GM18517 (cell line): ENCODE measurements around the gene TGM3.
A peak's percentile ranks its signal among the peaks of the same experiment; 100 is the strongest.

Experiments
- ATAC-seq: cut with Tn5 transposase; IDR thresholded peaks from one replicate; pipeline ENCODE4 v1.9.1; 2021; ENCODE audit warnings: mild to moderate bottlenecking, moderate library complexity; ENCODE audit not compliant: unreplicated experiment

The TGM3 gene

DNA sequence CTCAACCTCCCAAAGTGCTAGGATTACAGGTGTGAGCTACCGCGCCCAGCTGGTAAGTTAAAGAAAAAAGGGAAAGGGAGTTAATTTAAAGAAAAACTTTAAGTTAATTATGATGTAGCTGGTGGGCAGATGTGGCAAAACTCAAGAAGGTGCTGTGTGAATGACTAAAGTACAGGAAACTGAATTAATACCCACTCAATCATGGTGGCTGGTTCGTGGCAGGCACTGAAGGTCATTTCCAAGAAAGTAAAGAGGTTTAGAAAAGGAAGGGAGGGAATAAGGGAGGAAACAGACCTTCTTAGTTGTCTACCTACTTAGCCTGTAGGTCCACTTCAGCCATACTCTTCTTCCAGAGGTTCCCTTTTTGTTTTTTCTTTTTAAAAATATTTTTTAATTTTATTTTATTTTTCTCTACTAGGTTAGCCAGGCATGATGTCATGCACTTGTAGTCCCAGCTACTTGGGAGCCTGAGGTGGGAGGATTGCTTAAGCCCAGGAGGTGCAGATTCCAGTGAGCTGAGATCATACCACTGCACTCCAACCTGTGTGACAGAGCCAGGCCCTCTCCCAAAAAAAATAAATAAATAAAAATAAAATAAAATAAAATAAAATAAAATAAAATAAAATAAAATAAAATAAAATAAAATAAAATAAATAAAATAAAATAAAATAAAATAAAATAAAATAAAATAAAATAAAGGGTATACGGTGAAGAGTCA lies 11.9 kb upstream of the TGM3 start:
- no peak for ATAC-seq

DNA sequence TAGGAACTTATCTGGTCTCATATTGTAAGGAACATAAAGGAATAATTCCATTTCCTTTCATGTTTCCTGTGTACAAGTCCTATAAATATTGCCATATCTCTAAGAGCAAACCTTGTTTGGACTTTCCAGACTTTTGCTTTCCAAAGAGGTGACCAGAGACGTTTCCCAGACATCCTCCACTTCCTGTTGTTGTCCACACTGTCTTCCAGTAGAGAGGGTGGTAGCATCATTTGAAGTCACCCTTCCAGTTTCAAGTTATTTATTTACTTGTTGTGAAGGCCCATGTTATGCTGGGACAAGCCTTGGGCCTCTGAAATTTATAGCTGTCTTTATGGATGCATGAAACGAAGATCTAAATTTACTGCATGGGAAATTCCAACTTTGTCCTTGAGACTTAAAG lies 10.6 kb upstream of the TGM3 start:
- ATAC-seq, result no peak

GRCh38 chr20:2285613-2286012 lies 10.2 kb upstream of the TGM3 start:
- ATAC-seq, result no peak

- no peak for ATAC-seq
Observed at GRCh38 chr20:2287504-2287903, 8.3 kb upstream of the TGM3 start.

DNA sequence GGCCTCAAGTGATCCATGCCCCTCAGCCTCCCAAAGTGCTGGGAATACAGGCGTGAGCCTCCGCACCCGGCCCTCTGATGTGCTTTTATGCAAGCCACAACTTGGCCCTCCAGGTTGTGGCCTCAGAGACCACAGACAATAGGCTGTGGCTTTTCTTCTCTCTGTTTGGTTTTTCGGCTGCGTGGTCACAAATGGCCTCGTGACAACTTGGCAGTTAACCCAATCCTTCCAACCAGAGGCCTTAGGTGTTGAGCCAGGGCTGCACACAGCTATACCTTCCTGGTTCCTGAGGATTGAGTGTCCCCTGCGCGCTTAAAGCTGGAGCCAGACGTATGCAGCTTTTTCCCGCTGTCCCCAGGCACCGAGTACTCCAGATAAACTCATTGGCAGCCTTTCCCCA lies 6.3 kb upstream of the TGM3 start:
- no peak for ATAC-seq

- no peak for ATAC-seq
Observed at GRCh38 chr20:2290486-2290885, 5.3 kb upstream of the TGM3 start.

DNA sequence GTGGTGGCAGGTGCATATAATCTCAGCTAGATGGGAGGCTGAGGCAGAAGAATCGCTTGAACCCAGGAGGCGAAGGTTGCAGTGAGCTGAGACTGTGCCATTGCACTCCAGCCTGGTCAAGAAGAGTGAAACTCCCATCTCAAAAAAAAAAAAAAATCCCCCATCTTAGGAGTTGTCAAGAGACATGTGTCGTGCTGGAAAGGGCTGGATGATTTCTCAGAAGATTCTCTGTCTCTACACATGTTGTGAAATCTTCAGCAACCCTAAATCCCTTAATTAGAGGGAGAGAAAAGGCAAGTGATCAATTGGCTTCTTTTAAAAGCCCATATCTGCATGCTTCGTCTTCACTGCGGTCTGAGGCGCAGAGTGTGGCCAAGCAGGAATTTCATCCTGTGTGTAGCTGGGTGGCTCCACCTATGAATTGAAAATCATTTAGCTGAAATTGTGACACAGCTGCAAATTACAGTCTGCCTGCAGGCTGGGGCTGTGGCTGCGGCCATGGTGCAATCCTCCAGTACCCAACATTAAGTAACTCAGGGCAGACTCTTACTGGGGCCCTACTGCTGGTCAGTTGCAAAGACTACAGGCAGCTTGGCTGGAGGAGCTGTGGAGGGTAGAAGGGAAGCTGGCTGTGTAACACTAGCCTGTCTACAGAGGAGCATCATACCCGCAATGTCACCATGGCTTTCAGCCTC lies 3.2 kb upstream of the TGM3 start:
- ATAC-seq, result no peak

GRCh38 chr20:2293486-2293885 lies 2.3 kb upstream of the TGM3 start:
- ATAC-seq, result no peak

DNA sequence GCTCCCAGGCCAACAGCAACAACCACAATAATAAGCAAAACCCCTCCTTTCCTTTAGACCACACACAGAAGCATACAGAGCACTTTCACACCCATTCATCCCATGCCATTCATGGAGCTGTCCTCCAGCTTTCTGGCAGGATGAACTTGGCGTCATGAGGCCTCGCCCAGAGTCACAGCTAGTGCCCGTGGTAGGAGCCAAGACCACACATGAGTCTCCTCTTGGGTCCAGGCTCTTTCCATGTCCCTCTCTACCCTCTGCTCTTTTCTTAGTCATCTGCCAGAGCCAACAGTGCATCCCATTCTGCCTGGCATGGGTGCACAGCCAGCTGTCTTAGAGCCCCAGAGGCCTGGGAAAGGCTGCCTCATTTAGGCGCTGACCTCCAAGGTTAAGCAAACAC lies 1.8 kb upstream of the TGM3 start:
- no peak for ATAC-seq

- no peak for ATAC-seq
Observed at GRCh38 chr20:2295286-2295685, 515 bp upstream of the TGM3 start.

DNA sequence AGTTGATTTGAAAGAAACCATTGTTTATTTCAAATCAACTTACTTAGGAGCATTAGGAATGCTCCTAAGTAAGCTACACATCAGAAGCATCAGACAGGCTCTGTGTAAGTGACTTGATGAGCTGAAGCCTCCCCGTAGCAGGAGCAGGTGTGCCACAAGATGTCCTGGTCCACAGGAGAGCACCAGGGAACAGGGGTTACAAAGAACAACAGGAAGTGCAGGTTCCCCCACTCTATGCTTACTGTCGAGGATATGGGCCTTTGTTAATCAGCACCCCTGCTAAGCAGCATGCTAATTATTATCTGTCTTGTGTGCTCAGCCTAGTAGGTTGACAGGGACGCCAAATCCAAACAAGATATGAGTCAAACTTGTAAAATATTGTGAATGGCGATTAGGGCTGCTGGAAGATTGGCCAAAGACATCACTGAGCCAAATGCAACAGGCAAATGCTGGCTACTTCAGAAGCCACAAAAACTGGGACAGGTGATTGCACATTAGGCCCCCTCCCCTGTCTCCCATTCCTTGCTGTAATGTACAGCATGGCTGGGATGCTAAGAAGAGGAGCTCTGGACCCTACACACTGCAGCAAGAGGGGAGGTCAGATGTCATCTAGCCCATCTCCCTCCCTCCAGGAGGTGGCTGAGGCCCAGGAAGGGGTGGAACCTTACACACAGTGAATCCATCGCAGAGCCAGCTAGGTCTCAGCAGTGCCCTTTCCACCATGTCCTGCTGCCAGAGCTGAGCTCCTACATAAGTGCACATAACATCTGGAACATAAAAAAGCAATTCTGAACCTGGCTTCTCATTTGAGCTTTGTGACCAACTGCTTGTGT lies 939 bp downstream of the TGM3 start:
- ATAC-seq, result no peak

DNA sequence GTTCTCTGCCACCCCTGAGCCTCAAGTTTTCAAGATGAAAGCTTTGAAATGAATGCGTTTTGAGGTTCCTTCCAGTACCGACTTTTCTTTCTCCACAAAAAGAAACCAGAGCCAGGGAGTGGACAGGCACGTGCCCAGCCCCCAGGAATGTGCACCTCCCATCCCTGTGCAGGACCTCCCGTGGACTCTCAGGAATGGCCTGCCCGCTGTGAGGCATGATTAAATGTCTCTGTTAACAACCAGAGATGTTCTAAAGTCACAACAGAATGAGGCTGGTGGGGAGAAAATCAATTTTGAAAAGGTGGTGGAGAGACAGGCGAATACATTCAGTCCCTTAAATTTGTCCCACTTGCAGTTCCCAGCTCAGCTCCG lies 1.5 kb downstream of the TGM3 start:
- ATAC-seq, result no peak

DNA sequence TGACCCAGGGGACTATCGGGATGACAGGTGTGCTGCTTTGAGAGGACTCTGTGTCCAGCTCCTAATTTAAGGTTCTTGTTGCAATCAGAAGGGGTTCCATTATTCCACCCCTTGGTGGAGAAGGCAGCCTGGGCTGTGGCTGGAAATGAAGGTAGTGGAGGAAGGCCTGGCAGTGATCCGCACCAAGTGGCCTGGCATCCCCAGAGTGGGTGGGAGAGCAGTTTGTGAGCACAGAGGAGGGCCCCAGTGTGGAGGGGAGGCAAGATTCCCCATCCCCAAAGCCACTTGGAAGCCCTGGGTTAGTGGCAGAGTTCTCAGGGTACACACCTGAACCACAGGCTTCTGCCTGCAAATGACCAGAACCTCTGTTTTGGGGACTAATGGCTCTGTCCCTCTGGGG lies 2.3 kb downstream of the TGM3 start:
- ATAC-seq, result no peak

GRCh38 chr20:2298701-2299100 lies 2.9 kb downstream of the TGM3 start:
- ATAC-seq, result no peak

GRCh38 chr20:2299301-2299700 lies 3.5 kb downstream of the TGM3 start:
- ATAC-seq, result no peak

- no peak for ATAC-seq
Observed at GRCh38 chr20:2300002-2300401, 4.2 kb downstream of the TGM3 start.

- no peak for ATAC-seq
Observed at GRCh38 chr20:2300420-2300819, 4.6 kb downstream of the TGM3 start.

- peak; percentile 87 for ATAC-seq
Observed at GRCh38 chr20:2301164-2301622, 5.4 kb downstream of the TGM3 start.

DNA sequence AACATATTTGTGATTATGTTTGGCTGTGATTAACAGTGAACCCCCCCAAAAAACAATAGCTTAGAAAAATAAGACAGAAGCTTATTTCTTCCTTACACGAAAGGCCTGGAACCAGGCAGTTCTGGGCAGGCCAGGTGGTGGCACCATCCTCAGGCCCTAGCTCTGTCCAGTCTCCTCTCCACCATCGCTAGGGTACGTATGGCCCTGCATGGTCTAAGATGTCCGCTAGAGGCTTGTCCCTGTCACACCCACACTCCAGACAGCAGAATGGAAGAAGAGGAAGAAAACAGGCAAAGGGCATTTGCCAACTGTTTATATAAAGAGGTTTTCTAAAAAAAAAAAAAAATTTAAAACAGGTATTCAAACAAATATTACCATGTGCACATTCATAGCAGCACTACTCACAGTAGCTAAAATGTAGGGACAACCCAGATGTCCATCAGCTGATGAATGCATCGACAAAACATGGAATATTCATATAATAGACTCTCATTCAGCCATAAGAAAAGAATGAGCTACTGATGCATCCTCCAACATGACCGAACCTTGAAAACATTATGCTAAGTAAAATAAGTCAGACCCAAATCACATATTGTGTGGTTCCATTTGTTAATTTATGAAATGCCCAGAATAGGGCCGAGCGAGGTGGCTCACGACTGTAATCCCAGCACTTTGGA lies 6.7 kb downstream of the TGM3 start:
- ATAC-seq, result no peak

DNA sequence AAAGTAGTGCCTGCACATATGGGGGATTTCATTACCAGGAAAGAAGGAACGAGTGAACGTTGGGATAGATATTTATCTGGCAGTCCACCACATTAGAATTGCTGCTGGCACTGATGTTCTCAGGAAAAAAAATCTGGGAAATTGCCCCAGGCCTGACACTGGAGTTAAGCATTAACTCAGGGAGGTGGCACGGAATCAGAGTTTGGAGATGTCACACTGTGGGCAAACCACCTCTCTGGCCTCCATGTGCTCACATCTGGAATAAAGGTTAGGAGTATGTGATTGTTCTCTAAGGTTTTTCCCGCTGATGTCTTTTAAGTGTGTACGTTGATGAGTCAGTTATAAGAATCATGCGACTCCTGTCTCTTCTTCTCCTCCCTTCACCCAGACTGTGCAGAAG lies 7.9 kb downstream of the TGM3 start:
- ATAC-seq, result no peak

DNA sequence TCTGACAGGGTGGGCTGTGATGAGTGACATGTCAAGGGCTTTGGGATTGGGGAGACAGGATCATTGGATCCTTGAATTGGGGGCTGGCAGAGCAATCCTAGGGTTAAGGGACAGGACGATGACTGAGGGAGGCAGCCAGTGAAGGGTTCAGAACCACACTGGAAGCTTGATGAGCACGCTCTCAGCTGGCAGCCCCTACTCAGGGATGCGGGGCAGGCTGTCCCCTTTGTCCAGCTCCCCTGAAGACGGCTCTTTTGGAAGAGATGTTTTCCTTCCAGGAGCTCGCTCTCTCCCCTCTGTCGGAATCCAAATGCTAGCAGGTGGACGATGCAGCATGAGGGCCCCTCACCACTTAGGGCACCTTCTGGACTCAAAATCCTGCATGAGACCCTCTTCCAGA lies 8.4 kb downstream of the TGM3 start:
- no peak for ATAC-seq
